Measurements from ENCODE around the gene TAOK2.

DNA sequence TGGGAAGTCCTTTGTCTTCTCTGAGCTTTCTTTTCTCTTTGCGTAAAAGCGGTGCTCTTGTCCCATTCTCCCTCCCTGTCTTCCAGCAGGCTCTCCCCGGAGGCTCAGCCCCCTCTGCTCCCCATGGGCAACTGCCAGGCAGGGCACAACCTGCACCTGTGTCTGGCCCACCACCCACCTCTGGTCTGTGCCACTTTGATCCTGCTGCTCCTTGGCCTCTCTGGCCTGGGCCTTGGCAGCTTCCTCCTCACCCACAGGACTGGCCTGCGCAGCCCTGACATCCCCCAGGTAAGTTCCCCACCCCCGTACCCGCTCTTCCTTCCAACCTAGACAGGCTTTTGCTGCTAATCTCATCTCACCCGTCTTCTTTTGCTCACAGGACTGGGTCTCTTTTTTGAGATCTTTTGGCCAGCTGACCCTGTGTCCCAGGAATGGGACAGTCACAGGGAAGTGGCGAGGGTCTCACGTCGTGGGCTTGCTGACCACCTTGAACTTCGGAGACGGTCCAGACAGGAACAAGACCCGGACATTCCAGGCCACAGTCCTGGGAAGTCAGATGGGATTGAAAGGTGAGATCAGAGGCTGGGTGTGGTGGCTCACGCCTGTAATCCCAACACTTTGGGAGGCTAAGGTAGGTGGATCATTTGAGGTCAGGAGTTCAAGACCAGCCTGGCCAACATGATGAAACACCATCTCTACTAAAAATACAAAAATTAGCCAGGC lies 10.5 kb upstream of the TAOK2 start:
- TF ChIP-seq, protein P1, sequence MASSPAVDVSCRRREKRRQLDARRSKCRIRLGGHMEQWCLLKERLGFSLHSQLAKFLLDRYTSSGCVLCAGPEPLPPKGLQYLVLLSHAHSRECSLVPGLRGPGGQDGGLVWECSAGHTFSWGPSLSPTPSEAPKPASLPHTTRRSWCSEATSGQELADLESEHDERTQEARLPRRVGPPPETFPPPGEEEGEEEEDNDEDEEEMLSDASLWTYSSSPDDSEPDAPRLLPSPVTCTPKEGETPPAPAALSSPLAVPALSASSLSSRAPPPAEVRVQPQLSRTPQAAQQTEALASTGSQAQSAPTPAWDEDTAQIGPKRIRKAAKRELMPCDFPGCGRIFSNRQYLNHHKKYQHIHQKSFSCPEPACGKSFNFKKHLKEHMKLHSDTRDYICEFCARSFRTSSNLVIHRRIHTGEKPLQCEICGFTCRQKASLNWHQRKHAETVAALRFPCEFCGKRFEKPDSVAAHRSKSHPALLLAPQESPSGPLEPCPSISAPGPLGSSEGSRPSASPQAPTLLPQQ (tag by site-specific recombination; IDR thresholded peaks at IDR 0.05): no peak
- no peak for TF ChIP-seq ZNF843 (tag by site-specific recombination; IDR thresholded peaks at IDR 0.05)
- TF ChIP-seq, protein P2, sequence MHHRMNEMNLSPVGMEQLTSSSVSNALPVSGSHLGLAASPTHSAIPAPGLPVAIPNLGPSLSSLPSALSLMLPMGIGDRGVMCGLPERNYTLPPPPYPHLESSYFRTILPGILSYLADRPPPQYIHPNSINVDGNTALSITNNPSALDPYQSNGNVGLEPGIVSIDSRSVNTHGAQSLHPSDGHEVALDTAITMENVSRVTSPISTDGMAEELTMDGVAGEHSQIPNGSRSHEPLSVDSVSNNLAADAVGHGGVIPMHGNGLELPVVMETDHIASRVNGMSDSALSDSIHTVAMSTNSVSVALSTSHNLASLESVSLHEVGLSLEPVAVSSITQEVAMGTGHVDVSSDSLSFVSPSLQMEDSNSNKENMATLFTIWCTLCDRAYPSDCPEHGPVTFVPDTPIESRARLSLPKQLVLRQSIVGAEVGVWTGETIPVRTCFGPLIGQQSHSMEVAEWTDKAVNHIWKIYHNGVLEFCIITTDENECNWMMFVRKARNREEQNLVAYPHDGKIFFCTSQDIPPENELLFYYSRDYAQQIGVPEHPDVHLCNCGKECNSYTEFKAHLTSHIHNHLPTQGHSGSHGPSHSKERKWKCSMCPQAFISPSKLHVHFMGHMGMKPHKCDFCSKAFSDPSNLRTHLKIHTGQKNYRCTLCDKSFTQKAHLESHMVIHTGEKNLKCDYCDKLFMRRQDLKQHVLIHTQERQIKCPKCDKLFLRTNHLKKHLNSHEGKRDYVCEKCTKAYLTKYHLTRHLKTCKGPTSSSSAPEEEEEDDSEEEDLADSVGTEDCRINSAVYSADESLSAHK (tag by site-specific recombination; IDR thresholded peaks at IDR 0.05): no peak

Measured in HEK293 (cell line).